Smooth muscle cell of trachea (primary cell): ENCODE data around the gene RPS21. TPM values are rescaled to one million over a fixed set of nuclear protein-coding genes. Genes with fewer than 3 reads are reported as not detected.

Source experiments
- total RNA-seq: library from RNA; depleted of rRNA; stranded (reverse); fragments of >200 nt; gene quantifications from 2 replicates; pipeline ENCODE4 v1.2.1, GENCODE V29; 2014

Gene RPS21
- 359 and 662 TPM in 2 replicates for total RNA-seq

GRCh38 chr20:62386383-62387218 is at the start of gene RPS21:
Gene RPS21, plus strand, starts transcription at chr20:62387103. Its CDS starts 236 bp downstream, at chr20:62387339.

DNA sequence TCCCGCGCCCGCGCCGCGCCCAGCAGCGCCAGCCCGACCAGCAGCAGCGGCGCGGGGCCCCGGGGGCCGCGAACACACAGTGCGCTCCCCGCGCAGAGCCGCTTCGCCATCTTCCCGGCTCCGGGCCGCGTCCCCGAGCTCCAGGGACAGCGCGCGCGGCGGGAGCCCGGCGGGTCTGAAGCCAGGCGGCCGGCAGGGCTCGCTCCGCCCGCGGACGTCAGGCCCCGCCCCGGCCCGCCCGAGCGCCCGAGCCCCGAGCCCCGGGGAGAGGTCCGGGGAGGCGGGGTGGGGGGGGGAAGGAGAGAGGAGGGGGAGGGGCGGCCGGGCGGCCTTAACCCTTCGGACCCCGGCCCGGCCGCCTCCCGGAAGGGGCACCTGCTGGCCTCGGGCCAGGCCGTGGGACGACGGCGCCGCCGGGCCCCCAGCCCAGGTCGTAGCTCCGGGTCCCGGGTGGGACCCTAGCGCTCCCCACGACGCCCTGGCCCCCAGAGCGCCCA is 19.7 kb upstream of the RPS21 start, which contains the start of gene LAMA5:
Gene LAMA5 (minus strand): TSS at position 177 of the 497 bp plus-strand sequence. CDS start 67 bp downstream, at position 110.

DNA sequence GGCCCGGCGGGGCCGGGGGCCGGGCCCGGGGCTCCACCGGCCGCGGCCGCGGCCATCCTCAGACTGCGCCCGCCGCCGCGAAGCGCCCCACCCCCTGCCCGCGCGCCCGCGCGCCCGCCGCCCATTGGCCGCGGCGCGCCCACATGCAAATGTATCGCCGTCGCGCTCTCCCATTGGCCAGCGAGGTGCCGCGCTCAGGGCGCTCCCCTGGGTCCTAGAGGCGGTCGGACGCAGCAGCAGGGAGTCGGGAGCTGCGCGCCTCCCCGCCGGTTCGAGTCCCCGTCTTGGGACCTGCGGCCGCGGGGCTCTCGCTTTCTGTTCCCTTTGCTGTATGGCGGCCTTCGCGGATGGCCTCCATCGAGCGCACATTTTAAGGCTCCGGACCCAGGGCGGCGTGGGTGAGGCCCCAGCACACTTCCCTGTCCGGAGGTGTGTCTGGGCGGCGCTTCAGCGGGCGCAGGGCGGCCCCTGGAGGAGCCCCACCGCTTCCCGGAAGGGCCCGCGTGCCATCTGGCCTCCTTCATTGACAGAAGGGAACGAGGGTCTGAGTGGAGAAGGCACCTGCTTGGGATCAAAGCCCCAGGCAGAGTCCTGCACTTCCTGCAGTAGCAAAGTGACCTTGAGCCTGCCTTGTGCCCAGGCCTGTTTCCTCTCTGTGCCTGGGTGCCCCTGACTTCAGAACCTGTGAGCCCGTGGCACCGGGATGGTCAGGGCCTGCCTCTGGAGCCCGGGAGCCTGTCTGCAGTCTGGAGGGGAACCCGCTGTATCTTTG is 20.5 kb downstream of the RPS21 start, which contains the start of gene CABLES2:
Gene CABLES2 (minus strand): TSS at position 65 of the 772 bp plus-strand sequence. CDS start 9 bp downstream, at position 56.

GRCh38 chr20:62427172-62428001 is 40.5 kb downstream of the RPS21 start, which contains the start of gene RBBP8NL:
Gene RBBP8NL, minus strand, starts transcription at chr20:62427539. Its CDS starts 7,892 bp downstream, at chr20:62419647.

Other genes with a start within 250 kb of the RPS21 start
- 230 and 426 TPM in 2 replicates for gene PSMA7, start 243.7 kb upstream of the RPS21 start, total RNA-seq
- gene SS18L1, start 243.3 kb upstream of the RPS21 start, total RNA-seq = 5.8 and 12.7 TPM in 2 replicates
- gene MTG2, start 204.1 kb upstream of the RPS21 start, total RNA-seq = 25.8 and 27.1 TPM in 2 replicates
- gene HRH3, start 166.8 kb upstream of the RPS21 start, total RNA-seq = not detected in 2 replicates
- gene OSBPL2, start 148.6 kb upstream of the RPS21 start, total RNA-seq = 23.3 and 27.8 TPM in 2 replicates
- 88.7 and 94.4 TPM in 2 replicates for gene ADRM1, start 84.1 kb upstream of the RPS21 start, total RNA-seq
- 90.0 and 101 TPM in 2 replicates for gene LAMA5, start 19.8 kb upstream of the RPS21 start, total RNA-seq
- gene CABLES2, start 20.2 kb downstream of the RPS21 start, total RNA-seq = 1.0 and 1.7 TPM in 2 replicates
- not detected in 2 replicates for gene RBBP8NL, start 40.4 kb downstream of the RPS21 start, total RNA-seq
- not detected in 2 replicates for gene GATA5, start 88.9 kb downstream of the RPS21 start, total RNA-seq